ENCODE results near the gene RXFP2.

Gene RXFP2

GRCh38 chr13:31807090-31807541 is 67.8 kb downstream of the RXFP2 start:
- no peak overlapping the region for H3K27ac ChIP-seq (ENCODE audit: extremely low read depth, low read depth, low read length)
- CTCF ChIA-PET: interaction anchor here (1.1 kb wide), 1 partner anchor 9 kb away, joined by 3 read pairs; no protein-coding TSS in a partner anchor

GRCh38 chr13:31814536-31814935 is 75.2 kb downstream of the RXFP2 start:
- POLR2A ChIA-PET: no interaction called here
- CTCF ChIA-PET: no interaction called here
- Histone ChIP-seq H3K27ac (ENCODE audit: extremely low read depth, low read depth, low read length) (no peak overlapping the region), H3K36me3 (ENCODE audit: control insufficient read depth in 2 of 2, insufficient read depth in 1 of 2, low read length in 2 of 2) (no peaks in the 10 kb centered on the region), H3K4me3 (ENCODE audit: low read depth, low read length) (no peak overlapping the region), H3K4me1 (ENCODE audit: control insufficient read depth, insufficient read depth, low read length) (no peaks in the 10 kb centered on the region), H3K9me3 (ENCODE audit: control insufficient read depth, insufficient read depth, low read depth, low read length) (no peaks in the 10 kb centered on the region)
- TF ChIP-seq ZNF18 (tag by site-specific recombination; IDR thresholded peaks at IDR 0.05): no peak
- TF ChIP-seq ZFP3 (tag by site-specific recombination; IDR thresholded peaks at IDR 0.05; ENCODE audit: low read depth): no peak
- TF ChIP-seq ZNF704 (tag by site-specific recombination; IDR thresholded peaks at IDR 0.05): no peak
- TF ChIP-seq ZNF140 (tag by site-specific recombination; IDR thresholded peaks at IDR 0.05): no peak
- no peak for TF ChIP-seq ZNF221 (tag by site-specific recombination; IDR thresholded peaks at IDR 0.05; ENCODE audit: borderline replicate concordance)
- TF ChIP-seq ZIC2 (tag by site-specific recombination; IDR thresholded peaks at IDR 0.05): no peak
- no peak for TF ChIP-seq ZNF2 (tag by site-specific recombination; IDR thresholded peaks at IDR 0.05)
- TF ChIP-seq ZBTB17 (tag by site-specific recombination; IDR thresholded peaks at IDR 0.05): no peak
- TF ChIP-seq ZNF214 (tag by site-specific recombination; IDR thresholded peaks at IDR 0.05; ENCODE audit: borderline replicate concordance): no peak
- TF ChIP-seq ZSCAN18 (tag by site-specific recombination; IDR thresholded peaks at IDR 0.05): no peak
- no peak for TF ChIP-seq ZNF132 (tag by site-specific recombination; IDR thresholded peaks at IDR 0.05; ENCODE audit: borderline replicate concordance)
- no peak for TF ChIP-seq KLF9 (tag by site-specific recombination; IDR thresholded peaks at IDR 0.05; ENCODE audit: low read depth)
- no peak for TF ChIP-seq ZNF311 (tag by site-specific recombination; IDR thresholded peaks at IDR 0.05; ENCODE audit: borderline replicate concordance)
- TF ChIP-seq ZNF362 (tag by site-specific recombination; IDR thresholded peaks at IDR 0.05): no peak
- TF ChIP-seq ZNF239 (tag by site-specific recombination; IDR thresholded peaks at IDR 0.05): no peak
- no peak for TF ChIP-seq ZNF19 (tag by site-specific recombination; IDR thresholded peaks at IDR 0.05; ENCODE audit: low read depth)
- no peak for TF ChIP-seq ZNF398 (tag by site-specific recombination; IDR thresholded peaks at IDR 0.05)

More at GRCh38 chr13:31807090-31807541, 67.8 kb downstream of the RXFP2 start:
- TF ChIP-seq ZNF169 (tag by site-specific recombination; IDR thresholded peaks at IDR 0.05) (no peak), ZIC2 (tag by site-specific recombination; IDR thresholded peaks at IDR 0.05) (no peak), ZNF211 (tag by site-specific recombination; IDR thresholded peaks at IDR 0.05; ENCODE audit: low read depth) (no peak), GLIS1 (tag by site-specific recombination; IDR thresholded peaks at IDR 0.05) (no peak), HOXC10 (CRISPR knock-in tag; IDR thresholded peaks at IDR 0.05) (no peak), ZEB2 (tag by site-specific recombination; IDR thresholded peaks at IDR 0.05) (no peak), MZF1 (tag by site-specific recombination; IDR thresholded peaks at IDR 0.05; ENCODE audit: borderline replicate concordance) (no peak), TSHZ1 (tag by site-specific recombination; IDR thresholded peaks at IDR 0.05; ENCODE audit: borderline replicate concordance) (no peak)
- H3K4me3 ChIP-seq (ENCODE audit: low read depth, low read length): no peak overlapping the region
- POLR2A ChIA-PET: no interaction called here
- H3K4me1 ChIP-seq (ENCODE audit: control insufficient read depth, insufficient read depth, low read length): no peaks in the 10 kb centered on the region
- no peaks in the 10 kb centered on the region for H3K36me3 ChIP-seq (ENCODE audit: control insufficient read depth in 2 of 2, insufficient read depth in 1 of 2, low read length in 2 of 2)
- no peaks in the 10 kb centered on the region for H3K9me3 ChIP-seq (ENCODE audit: control insufficient read depth, insufficient read depth, low read depth, low read length)
